HG03060 (cell line): ENCODE results near the gene TCHH.
"Not testable (repeated sequence)": the region's sequence is repeated elsewhere in the genome, so short reads cannot be mapped to it uniquely, and the experiment has no call there.

Experiments
- ATAC-seq: cut with Tn5 transposase; IDR thresholded peaks from one replicate; pipeline ENCODE4 v1.9.1; 2021; ENCODE audit warnings: low read depth, moderate number of reproducible peaks; ENCODE audit not compliant: unreplicated experiment

TCHH gene

DNA sequence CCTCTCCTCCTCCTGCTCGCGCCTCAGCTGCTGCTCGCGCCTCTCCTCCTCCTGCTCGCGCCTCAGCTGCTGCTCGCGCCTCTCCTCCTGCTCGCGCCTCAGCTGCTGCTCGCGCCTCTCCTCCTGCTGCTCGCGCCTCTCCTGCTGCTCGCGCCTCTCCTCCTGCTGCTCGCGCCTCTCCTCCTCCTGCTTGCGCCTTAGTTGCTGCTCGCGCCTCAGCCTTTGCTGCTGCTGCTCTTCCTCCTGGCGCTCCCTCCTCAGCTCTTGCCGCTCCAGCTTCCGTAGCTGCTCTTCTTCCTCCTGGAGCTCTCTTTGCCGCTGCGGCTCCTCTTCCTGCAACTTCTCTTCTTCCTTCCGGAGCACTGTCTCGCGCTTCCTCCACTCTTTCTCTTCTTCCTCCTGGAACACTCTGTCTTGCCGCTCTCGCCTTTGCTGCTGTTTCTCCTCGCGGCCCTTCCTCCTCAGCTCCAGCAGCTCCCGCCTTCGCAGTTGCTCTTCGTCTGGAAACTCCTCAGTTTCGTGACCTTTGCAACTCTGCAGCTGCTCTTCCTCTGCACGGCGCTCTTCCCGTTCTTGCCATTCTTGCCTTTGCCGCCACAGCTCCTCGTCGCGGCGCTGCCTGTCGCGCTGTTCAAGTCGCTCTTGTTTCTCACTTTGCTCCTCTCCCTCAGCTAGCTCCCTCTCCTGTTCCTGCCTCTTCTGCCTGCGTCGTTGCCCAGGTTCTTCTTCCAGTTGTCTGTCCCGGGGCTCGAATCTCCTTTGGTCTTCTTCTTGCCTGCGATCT lies 3.0 kb downstream of the TCHH start:
- ATAC-seq, result no peak

- ATAC-seq, result no peak
Observed at GRCh38 chr1:152111515-152111968, 3.7 kb downstream of the TCHH start.

GRCh38 chr1:152110860-152111514 lies 4.3 kb downstream of the TCHH start:
- ATAC-seq, result no peak

- no peak for ATAC-seq
Observed at GRCh38 chr1:152110365-152110859, 4.8 kb downstream of the TCHH start.

- ATAC-seq, result no peak
Observed at GRCh38 chr1:152109998-152110294, 5.3 kb downstream of the TCHH start.

GRCh38 chr1:152109231-152109997 lies 5.8 kb downstream of the TCHH start:
- no peak for ATAC-seq

DNA sequence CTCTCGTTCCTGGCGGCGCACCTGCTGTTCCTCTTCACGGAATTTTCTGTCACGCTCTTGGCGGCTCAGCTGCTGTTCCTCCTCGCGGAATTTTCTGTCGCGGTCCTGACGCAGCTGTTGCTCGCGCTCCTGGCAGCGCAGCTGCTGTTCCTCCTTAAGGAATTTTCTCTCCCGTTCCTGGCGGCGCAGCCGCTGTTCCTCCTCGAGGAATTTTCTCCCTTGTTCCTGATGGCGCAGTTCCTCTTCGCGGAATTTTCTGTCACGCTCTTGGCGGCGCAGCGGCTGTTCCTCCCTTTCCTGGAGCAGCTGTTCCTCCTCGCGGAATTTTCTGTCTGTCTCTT lies 6.4 kb downstream of the TCHH start:
- ATAC-seq, result no peak

DNA sequence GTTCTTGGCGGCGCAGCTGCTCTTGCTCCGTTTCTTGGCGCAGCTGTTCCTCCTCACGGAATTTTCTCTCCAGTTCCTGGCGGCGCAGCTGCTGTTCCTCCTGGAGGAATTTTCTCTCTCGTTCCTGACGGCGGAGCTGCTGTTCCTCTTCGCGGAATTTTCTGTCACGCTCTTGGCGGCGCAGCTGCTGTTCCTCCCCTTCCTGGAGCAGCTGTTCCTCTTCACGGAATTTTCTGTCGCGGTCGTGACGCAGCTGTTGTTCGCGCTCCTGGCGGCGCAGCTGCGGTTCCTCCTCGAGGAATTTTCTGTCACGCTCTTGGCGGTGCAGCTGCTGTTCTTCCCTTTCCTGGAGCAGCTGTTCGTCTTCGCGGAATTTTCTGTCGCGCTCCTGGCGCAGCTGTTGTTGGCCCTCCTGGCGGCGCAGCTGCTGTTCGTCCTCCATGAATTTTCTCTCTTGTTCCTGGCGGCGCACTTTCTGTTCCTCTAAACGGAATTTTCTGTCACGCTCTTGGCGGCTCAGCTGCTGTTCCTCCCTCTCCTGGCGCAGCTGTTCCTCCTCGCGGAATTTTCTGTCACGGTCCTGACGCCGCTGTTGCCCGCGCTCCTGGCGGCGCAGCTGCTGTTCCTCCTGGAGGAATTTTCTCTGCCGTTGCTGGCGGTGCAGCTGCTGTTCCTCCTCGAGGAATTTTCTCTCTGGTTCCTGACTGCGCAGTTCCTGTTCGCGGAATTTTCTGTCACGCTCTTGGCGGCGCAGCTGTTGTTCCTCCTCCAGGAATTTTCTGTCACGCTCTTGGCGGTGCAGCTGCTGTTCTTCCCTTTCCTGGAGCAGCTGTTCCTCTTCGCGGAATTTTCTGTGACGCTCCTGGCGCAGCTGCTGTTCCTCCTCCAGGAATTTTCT lies 7.0 kb downstream of the TCHH start:
- no peak for ATAC-seq

DNA sequence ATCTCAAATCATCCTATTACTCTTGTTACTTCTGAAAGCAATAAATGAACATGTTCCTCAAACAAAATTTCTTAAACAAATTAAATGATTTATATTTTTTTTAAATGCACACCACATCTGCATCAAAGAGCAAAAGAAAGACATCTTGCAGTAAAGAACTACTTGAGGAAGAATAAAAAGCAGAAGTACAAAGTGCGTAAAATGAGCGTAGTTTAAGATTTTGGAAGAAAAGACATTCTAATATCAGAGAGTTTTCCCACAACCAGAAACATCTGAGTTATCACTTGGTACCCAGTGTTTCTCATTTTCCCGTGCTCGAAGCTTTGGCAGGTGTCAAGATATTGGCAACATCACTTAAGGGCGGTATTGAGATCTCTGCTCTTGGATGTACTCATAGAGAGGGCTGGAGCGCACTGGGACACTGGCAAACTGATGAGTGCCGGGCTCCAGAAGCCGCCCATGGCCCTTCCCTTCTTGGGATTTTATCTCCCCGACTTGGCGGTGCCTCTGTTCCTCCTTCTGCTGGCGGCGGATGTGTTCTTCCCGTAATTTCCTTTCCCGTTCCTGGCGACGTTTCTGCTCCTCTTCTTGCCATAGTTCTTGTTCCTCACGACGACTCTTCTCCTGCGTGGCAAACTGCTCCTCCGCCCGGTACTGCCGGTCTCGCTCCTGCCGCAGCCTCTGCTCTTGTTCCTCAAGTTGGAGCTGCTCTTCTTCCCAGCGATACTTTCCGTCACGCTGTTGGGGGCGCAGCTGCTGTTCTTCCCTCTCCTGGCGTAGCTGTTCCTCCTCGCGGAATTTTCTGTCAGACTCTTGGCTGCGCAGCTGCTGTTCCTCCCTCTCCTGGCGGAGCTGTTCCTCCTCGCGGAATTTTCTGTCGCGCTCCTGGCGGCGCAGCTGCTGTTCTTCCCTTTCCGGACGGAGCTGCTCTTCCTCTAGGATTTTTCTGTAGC lies 7.9 kb downstream of the TCHH start:
- ATAC-seq, result no peak

- no peak for ATAC-seq
Observed at GRCh38 chr1:152104854-152105253, 10.4 kb downstream of the TCHH start.

GRCh38 chr1:152096931-152097330 lies 18.3 kb downstream of the TCHH start:
- no peak for ATAC-seq

GRCh38 chr1:152089014-152089674 lies 26.1 kb downstream of the TCHH start, which contains the start of gene TCHHL1:
TCHHL1 (minus strand) TSS chr1:152089064; CDS start chr1:152088143, 921 bp downstream.
- no peak for ATAC-seq

- ATAC-seq, result no peak
Observed at GRCh38 chr1:152086760-152087159, 28.5 kb downstream of the TCHH start.

GRCh38 chr1:152084853-152085252 lies 30.4 kb downstream of the TCHH start:
- ATAC-seq, result no peak

DNA sequence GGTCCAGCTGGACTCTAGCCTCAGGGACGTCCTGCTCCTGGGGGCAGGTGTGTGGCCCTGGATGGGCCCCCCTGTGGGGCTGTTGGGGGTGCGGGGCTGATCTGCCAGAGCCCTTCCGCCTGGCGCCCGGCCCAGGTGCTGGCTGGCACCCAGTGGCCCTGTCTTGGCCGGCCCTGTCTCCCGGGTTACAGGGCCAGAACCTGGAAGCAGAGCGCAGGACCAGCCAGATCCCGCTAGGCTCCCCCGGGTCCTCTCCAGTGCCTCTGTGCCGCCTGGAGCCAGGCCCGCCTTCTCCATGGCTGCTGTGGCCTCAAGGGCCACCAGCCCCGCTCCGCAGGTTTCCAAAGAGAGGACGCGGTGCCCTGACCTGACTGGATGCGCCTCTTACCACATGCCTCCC lies 34.2 kb downstream of the TCHH start:
- ATAC-seq, result not testable (repeated sequence)

GRCh38 chr1:152080494-152080893 lies 34.8 kb downstream of the TCHH start:
- not testable (repeated sequence) for ATAC-seq

DNA sequence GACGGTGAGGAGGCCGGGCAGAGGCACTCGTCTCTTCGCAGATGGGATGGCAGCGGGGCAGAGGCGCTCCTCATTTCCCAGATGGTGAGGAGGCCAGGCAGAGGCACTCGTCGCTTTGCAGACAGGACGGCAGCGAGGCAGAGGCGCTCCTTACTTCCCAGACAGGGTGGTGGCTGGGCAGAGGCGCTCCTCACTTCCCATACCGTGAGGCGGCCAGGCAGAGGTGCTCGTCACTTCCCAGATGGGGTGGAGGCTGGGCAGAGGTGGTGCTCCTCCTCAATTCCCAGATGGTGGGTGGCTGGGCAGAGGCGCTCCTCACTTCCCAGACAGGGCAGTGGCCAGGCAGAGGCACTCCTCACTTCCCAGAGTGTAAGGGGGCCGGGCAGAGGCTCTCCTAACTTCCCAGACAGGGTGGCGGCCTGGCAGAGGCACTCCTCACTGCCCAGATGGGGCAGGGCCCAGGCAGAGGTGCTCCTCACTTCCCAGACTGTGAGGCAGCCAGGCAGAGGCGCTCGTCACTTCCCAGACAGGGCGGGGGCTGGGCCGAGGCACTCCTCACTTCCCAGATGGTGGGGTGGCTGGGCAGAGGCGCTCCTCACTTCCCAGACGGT lies 36.3 kb downstream of the TCHH start:
- no peak for ATAC-seq

DNA sequence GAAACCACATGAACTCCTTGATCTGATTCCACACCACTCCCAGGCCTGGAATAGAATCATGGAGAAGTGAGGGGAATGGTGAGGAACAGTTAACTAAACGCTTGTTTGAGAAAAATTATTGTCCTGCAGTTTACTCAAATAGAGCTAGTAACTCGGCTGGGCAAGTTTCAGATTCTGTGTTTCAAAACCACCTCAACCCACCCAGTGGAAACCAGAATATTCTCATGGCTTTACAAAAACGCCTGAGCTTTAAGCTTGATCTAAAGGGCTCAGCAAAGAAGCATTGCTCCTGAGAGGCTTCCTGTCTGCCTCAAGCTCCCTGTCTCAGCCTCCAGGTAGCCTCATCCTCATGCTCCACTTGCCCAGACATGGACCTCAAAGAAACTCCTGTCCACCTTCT lies 42.9 kb downstream of the TCHH start:
- ATAC-seq, result no peak
